Upper lobe of right lung (tissue), 1 donor: ENCODE data around the gene DYNLT4. TPM values are rescaled to one million over a fixed set of nuclear protein-coding genes. Genes with fewer than 3 reads are reported as not detected.
"Not testable (repeated sequence)": the region's sequence is repeated elsewhere in the genome, so short reads cannot be mapped to it uniquely, and the experiment has no call there.

Source experiments
- ATAC-seq: fragments of 200-7000 bp; cut with Tn5 transposase; one replicate; pipeline ENCODE4 v1.9.1; 2020; ENCODE audit warnings: mild to moderate bottlenecking, moderate library complexity
- DNase-seq: peaks from one replicate; pipeline ENCODE4 v3.0.0-alpha.2; 2020
- H3K27ac ChIP-seq: fragments of 200-600 bp; one replicate; pipeline ENCODE4 v1.8.0; 2022
- H3K27me3 ChIP-seq: fragments of 200-600 bp; one replicate; pipeline ENCODE4 v1.8.0; 2022; ENCODE audit warnings: mild to moderate bottlenecking
- H3K36me3 ChIP-seq: fragments of 200-600 bp; one replicate; pipeline ENCODE4 v1.8.0; 2022
- H3K4me1 ChIP-seq: fragments of 200-600 bp; one replicate; pipeline ENCODE4 v1.8.0; 2022
- H3K4me3 ChIP-seq: fragments of 200-600 bp; one replicate; pipeline ENCODE4 v1.8.0; 2022; ENCODE audit warnings: mild to moderate bottlenecking
- H3K9me3 ChIP-seq: fragments of 200-600 bp; one replicate; pipeline ENCODE4 v1.8.0; 2022
- intact Hi-C: fragments of 100-400 bp; cut with DNase I; formaldehyde crosslinking; loops from one replicate; pipeline ENCODE4 v1.11.0; 2022
- total RNA-seq: library from RNA; stranded (reverse); fragmentation: NEBNext Ultra II Directional; extraction: Animal tissue kit (Norgen Biotek cat#: 25700); gene quantifications from one replicate; pipeline ENCODE4 v1.2.1, GENCODE V29; 2021
- TF ChIP-seq, protein P1 (sequence below): fragments of 200-600 bp; IDR thresholded peaks from one replicate; pipeline ENCODE4 v1.8.0; 2022; ENCODE audit warnings: antibody characterized with exemption
- donor health status: DM: no; HTN: yes; CAD: no; lungs with severe emphysema.

DYNLT4 gene
- total RNA-seq, 1 donor from 2014 or later = not detected

DNA sequence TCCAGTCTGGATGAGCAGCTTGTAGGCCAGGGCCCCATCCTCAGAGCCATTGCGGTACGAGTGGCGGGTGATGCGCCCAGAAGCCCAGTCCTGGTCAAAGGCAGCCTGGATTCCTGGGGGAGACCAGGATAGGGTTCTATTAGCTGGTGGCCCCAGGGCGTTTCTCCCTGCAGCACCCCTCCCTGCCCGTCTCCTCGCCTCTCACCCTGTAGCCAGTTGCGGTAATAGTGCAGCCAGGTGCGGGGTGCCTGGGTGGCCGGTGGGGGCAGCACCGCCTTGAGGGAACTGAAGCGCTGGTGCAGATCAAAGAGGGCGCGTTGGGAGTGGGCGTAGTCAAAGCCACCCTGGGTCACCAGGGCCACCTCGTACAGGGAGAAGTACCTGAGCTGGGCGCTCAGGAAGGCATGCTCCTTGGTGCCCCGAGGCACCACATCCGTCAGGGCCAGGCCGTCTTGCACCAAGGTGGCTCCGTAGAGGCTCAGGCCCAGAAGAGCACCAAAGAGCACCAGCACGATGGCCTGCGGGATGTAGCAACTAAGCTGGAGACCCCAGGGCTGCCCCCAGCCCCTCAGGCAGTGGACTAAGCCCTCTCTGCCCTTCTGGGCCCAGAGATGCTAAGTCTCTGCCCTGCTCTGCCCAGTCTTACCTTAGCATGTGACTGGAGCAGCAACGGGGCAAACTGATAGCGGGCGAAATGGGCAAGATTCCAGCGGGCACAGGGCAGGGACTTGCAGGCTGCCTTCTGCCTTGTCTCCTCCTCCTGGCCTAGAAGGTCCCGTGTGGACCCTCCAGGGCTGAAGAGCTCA is 20.2 kb upstream of the DYNLT4 start:
- no peak overlapping the region for H3K4me3 ChIP-seq
- TF ChIP-seq, protein P1, sequence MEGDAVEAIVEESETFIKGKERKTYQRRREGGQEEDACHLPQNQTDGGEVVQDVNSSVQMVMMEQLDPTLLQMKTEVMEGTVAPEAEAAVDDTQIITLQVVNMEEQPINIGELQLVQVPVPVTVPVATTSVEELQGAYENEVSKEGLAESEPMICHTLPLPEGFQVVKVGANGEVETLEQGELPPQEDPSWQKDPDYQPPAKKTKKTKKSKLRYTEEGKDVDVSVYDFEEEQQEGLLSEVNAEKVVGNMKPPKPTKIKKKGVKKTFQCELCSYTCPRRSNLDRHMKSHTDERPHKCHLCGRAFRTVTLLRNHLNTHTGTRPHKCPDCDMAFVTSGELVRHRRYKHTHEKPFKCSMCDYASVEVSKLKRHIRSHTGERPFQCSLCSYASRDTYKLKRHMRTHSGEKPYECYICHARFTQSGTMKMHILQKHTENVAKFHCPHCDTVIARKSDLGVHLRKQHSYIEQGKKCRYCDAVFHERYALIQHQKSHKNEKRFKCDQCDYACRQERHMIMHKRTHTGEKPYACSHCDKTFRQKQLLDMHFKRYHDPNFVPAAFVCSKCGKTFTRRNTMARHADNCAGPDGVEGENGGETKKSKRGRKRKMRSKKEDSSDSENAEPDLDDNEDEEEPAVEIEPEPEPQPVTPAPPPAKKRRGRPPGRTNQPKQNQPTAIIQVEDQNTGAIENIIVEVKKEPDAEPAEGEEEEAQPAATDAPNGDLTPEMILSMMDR = no peak
- H3K4me1 ChIP-seq = peaks cover 22% of the 10 kb centered on the region
- intact Hi-C loops = no loop called here
- no peaks in the 10 kb centered on the region for H3K9me3 ChIP-seq
- DNase-seq = no peak
- no peaks in the 10 kb centered on the region for H3K36me3 ChIP-seq
- H3K27me3 ChIP-seq = no peaks in the 10 kb centered on the region
- ATAC-seq = no peak
- H3K27ac ChIP-seq = no peak overlapping the region

DNA sequence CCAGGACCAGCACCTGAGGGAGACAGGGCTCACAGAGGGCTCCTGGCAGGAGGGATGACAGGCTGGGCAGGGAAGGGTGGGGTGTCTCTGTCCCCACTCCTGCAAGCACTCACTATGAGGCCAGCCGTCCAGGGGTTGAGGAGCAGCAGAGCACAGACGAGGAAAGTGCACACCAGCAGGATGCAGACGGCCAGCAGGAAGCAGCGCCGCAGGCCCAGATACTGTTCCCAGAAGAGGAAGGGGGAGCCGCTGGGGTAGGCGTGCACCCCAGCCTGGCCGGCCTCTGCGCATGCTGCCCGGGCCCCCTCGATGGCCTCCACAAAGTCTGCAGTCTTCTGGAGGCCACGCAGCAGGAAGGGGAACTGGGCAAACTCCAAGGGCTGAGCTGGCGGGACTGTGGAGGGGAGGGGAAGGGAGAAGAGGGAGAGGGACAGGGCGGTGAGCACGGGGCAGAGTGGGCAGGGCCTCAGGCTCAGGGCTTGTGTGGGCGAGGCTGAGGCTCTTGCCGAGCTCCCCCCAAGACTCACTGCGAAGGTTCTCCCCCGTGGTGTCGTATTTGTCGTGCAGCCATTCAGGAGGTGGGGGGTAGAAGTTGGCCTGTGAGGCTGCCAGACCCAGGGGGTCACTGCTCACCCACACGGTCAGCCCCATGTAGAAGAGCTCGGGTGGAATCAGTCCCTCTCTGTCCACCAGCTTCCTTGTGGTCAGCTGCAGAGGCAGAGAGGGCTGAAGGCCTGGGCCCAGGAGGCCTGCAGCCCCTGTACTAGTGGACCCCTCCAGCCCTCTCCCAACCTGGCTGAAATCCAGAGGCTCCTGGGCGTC is 19.4 kb upstream of the DYNLT4 start:
- Histone ChIP-seq H3K27ac (peak overlapping the region; percentile 30), H3K36me3 (no peaks in the 10 kb centered on the region), H3K27me3 (no peaks in the 10 kb centered on the region), H3K9me3 (no peaks in the 10 kb centered on the region), H3K4me3 (no peak overlapping the region), H3K4me1 (peaks cover 17% of the 10 kb centered on the region)
- intact Hi-C loops = no loop called here
- peak; percentile 90 for ATAC-seq
- TF ChIP-seq, protein P1 = no peak
- DNase-seq = peak; percentile 84

DNA sequence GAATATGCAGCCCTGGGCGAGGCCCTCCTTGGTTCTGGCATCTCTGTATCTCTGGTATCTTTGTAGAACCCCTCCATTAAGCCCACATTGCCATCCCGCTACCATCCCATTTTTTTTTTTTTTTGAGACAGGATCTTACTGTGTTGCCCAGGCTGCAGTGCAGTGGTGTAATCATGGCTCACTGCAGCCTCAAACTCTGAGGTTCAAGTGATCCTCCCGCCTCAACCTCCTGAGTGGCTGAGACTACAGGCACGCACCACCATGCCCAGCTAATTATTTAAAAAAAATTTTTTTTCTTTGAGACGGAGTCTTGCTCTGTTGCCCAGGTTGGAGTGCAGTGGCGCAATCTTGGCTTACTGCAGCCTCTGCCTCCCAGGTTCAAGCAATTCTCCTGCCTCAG is 17.2 kb upstream of the DYNLT4 start:
- H3K9me3 ChIP-seq, intact Hi-C loops, H3K4me3 ChIP-seq, H3K27me3 ChIP-seq, DNase-seq, ATAC-seq, H3K36me3 ChIP-seq, H3K27ac ChIP-seq: not testable (repeated sequence)
- peaks cover 18% of the 10 kb centered on the region for H3K4me1 ChIP-seq

DNA sequence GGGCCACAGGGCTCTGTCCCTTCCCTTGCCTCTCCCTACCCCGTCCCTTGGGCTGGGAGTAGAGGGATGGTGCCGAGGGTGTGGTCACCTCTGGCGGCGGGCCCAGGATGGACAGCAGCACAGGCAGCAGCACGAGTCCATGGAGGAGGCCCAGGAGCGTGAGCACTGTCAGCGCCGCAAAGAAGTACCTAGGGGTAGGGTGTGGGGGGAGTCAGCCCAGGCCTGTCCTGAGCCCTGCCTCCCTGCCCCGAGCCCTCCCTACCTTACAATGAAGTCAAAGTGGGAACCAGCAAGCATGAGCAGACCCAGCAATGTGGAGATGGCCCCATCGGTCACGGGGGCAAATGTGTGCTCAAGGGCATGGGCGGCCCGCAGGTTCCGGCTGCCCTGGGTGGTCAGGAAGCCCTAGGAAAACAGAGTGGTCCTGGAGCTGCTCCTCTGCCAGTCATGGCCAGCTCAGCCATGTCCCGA is 15.9 kb upstream of the DYNLT4 start:
- H3K27me3 ChIP-seq = no peaks in the 10 kb centered on the region
- DNase-seq (no peak), ATAC-seq (no peak)
- no peaks in the 10 kb centered on the region for H3K36me3 ChIP-seq
- TF ChIP-seq, protein P1 = no peak
- no peaks in the 10 kb centered on the region for H3K9me3 ChIP-seq
- peaks cover 18% of the 10 kb centered on the region for H3K4me1 ChIP-seq
- no peak overlapping the region for H3K27ac ChIP-seq
- H3K4me3 ChIP-seq = no peak overlapping the region
- intact Hi-C loops = no loop called here

DNA sequence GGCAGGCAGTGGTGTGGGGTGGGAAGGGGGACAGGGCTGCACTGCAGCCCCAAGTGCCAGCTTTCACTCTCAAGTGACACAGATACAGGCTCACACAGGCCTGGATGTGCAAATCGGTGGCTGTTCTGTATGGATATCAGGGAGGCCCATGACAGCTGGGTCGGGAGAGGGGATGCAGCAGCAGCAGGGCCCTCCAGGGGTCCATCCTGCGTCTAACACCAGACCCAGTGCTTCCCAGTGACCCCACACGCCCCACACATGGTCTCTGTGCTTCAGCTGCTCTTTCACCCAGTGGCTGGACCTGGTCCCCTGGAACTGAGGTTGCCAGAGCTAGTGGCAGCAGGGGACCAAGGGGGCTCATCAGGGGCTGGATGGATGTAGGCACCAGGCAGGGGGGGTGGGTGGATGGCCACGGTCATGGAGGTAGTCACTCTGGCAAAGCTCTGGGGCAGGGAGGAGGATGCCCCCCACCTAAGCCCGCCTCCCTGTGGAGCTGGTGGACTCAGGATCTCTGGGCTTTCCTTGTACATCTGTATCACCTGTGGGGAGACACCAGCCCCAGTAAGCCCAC is 15.1 kb upstream of the DYNLT4 start:
- intact Hi-C loops = no loop called here
- Histone ChIP-seq H3K4me3 (no peak overlapping the region), H3K9me3 (no peaks in the 10 kb centered on the region), H3K4me1 (peaks cover 18% of the 10 kb centered on the region), H3K27me3 (no peaks in the 10 kb centered on the region), H3K36me3 (no peaks in the 10 kb centered on the region), H3K27ac (no peak overlapping the region)
- DNase-seq (no peak), ATAC-seq (no peak)
- TF ChIP-seq, protein P1 = no peak

DNA sequence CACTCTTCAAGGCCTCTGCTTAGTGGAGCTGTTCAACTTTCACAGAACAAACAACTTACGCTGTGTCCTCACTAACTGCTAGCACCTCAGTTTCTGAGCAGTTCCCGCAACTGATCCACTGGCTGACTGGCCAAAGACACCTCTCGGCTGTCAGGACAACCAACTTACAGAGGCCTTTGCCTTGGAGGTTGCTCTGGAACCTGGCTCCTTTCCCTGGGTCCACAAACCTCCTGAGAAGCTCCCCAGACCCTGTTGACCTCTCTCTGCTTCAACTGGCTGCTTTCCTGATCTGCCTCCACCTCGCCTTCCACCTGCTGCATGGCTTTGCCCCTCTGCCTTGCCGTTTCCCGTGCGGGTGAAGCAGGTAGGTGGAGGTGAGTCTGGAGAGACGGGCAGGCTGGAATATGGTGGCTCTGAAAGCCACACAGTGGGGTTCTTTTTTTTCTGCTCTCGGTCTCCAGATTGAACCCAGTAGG is 14.1 kb upstream of the DYNLT4 start:
- no peak for DNase-seq
- H3K36me3 ChIP-seq = no peaks in the 10 kb centered on the region
- ATAC-seq = no peak
- H3K27me3 ChIP-seq = no peaks in the 10 kb centered on the region
- peak overlapping the region; percentile 100 for H3K27ac ChIP-seq
- H3K4me3 ChIP-seq = no peak overlapping the region
- no peaks in the 10 kb centered on the region for H3K9me3 ChIP-seq
- TF ChIP-seq, protein P1 = no peak
- intact Hi-C loops = no loop called here
- peaks cover 10% of the 10 kb centered on the region for H3K4me1 ChIP-seq
